Measurements from ENCODE around the gene ZNF436. TPM values are rescaled to one million over a fixed set of nuclear protein-coding genes. Genes with fewer than 3 reads are reported as not detected.

The ZNF436 gene
- total and polyA plus RNA-seq, 9 of the 15 experiments (the other 6 are each of a cell fraction or from before 2014, with no cell fraction given) = 2.1 to 11.3 (median 6.8) TPM

- peak; percentile 15 for TF ChIP-seq SAP30 (IDR thresholded peaks at IDR 0.05; ENCODE audit: borderline replicate concordance, insufficient read depth, low read depth, low read length, poor library complexity, severe bottlenecking)
- TF ChIP-seq BDP1 (IDR thresholded peaks at IDR 0.05; ENCODE audit: insufficient read depth, insufficient read length) = no peak
- TF ChIP-seq ZNF280A (IDR thresholded peaks at IDR 0.05; ENCODE audit: low read depth, partially characterized antibody) = no peak
- no peak for TF ChIP-seq POLR3A (IDR thresholded peaks at IDR 0.05; ENCODE audit: borderline replicate concordance, extremely low read depth, insufficient read depth, insufficient read length)
- TF ChIP-seq GTF2F1 (IDR thresholded peaks at IDR 0.05; ENCODE audit: low read depth, low read length) = peak; percentile 55
- peak in 1 of 2 experiments; percentile 29; a peak in 1 of 4 replicates for TF ChIP-seq KDM1A (IDR thresholded peaks at IDR 0.05)
- TF ChIP-seq NFIC (IDR thresholded peaks at IDR 0.05) = peak; percentile 66
- TF ChIP-seq ZBTB43 (CRISPR knock-in tag; IDR thresholded peaks at IDR 0.05) = no peak
- no peak for TF ChIP-seq GABPB2 (CRISPR knock-in tag; conservative IDR thresholded peaks at IDR 0.05)
- 0 out of 2 replicates have a peak, but pooled peaks have one; percentile 27 for TF ChIP-seq SPI1 (IDR thresholded peaks at IDR 0.05; ENCODE audit: borderline replicate concordance, low read depth, low read length)
- TF ChIP-seq BRF1 (IDR thresholded peaks at IDR 0.05; ENCODE audit: borderline replicate concordance, extremely low read depth, insufficient read length) = no peak
- no peak for TF ChIP-seq ZNF12 (CRISPR knock-in tag; IDR thresholded peaks at IDR 0.05)
- peak; percentile 78; the same call in 1 of the 2 replicates for TF ChIP-seq FOXP4 (CRISPR knock-in tag; IDR thresholded peaks at IDR 0.05; ENCODE audit: borderline replicate concordance)
- no peak for TF ChIP-seq ZNF609 (CRISPR knock-in tag; IDR thresholded peaks at IDR 0.05; ENCODE audit: borderline replicate concordance)
- TF ChIP-seq ZNF766 (CRISPR knock-in tag; conservative IDR thresholded peaks at IDR 0.05) = peak; percentile 69; the same call in 1 of the 2 replicates
- peak; percentile 51; the same call in 1 of the 2 replicates for TF ChIP-seq ESRRA (IDR thresholded peaks at IDR 0.05; ENCODE audit: borderline replicate concordance, low read depth)
These were observed 25.3 kb downstream of the ZNF436 start, which contains the start of gene HNRNPR (continued) for GRCh38 chr1:23344111-23344986.
